A673 (cell line): ENCODE data around the gene SLC38A8. TPM values are rescaled to one million over a fixed set of nuclear protein-coding genes. Genes with fewer than 3 reads are reported as not detected.

Experiments
- BruUV-seq: library from RNA; stranded (reverse); fragments of 400-500 nt; replicated peaks from 2 replicates; lab custom pipeline; 2021; lab: Mats Ljungman, UMichigan
- CTCF ChIA-PET: fragments of 300-600 bp; sonication (Branson Sonifier 250); formaldehyde crosslinking; loops from one replicate; lab custom pipeline; 2022; ENCODE audit warnings: antibody characterized with exemption; lab: Charles Lee
- POLR2A ChIA-PET: fragments of 300-600 bp; sonication (Branson Sonifier 250); formaldehyde crosslinking; loops from one replicate; lab custom pipeline; 2022; ENCODE audit warnings: antibody characterized with exemption; ENCODE audit not compliant: low non-redundant PET; lab: Charles Lee
- DNase-seq: peaks from one replicate; pipeline ENCODE4 v3.0.0-alpha.2; 2015; ENCODE audit warnings: low spot score
- H3K27ac ChIP-seq: fragments of 200-600 bp; sonication (generic); 2 replicates; pipeline ENCODE4 v1.5.1; 2016; ENCODE audit warnings: mixed run types, low read depth, mild to moderate bottlenecking, mixed read lengths, antibody characterized with exemption, low read length; ENCODE audit not compliant: poor library complexity, severe bottlenecking
- H3K27me3 ChIP-seq: fragments of 200-600 bp; sonication (generic); replicated peaks from 2 replicates; pipeline ENCODE4 v1.6.1; 2017; ENCODE audit warnings: mixed run types, low read depth, mild to moderate bottlenecking, mixed read lengths, antibody characterized with exemption, low read length; ENCODE audit not compliant: insufficient read depth, poor library complexity
- H3K36me3 ChIP-seq: fragments of 200-600 bp; sonication (generic); 2 replicates; pipeline ENCODE4 v1.6.1; 2016; ENCODE audit warnings: mixed run types, mild to moderate bottlenecking, mixed read lengths, antibody characterized with exemption, low read length; ENCODE audit not compliant: insufficient read depth, poor library complexity, severe bottlenecking
- H3K4me1 ChIP-seq: fragments of 200-600 bp; sonication (generic); 2 replicates; pipeline ENCODE4 v1.6.1; 2017; ENCODE audit warnings: mixed run types, mild to moderate bottlenecking, mixed read lengths, antibody characterized with exemption, low read length; ENCODE audit not compliant: insufficient read depth, poor library complexity, severe bottlenecking
- H3K4me3 ChIP-seq: fragments of 200-600 bp; sonication (generic); 2 replicates; pipeline ENCODE4 v1.5.1; 2016; ENCODE audit warnings: low read depth, mixed run types, mild to moderate bottlenecking, mixed read lengths, low read length; ENCODE audit not compliant: poor library complexity, severe bottlenecking
- H3K9me3 ChIP-seq: fragments of 200-600 bp; sonication (generic); 2 replicates; pipeline ENCODE4 v1.6.1; 2016; ENCODE audit warnings: mixed run types, low read depth, mild to moderate bottlenecking, mixed read lengths, antibody characterized with exemption, low read length; ENCODE audit not compliant: poor library complexity, severe bottlenecking
- CTCF ChIP-seq: fragments of 300-800, 200-600 bp; sonication (generic); conservative IDR thresholded peaks from 2 replicates; pipeline ENCODE4 v1.5.1; 2017; ENCODE audit warnings: low read depth, mild to moderate bottlenecking, antibody characterized with exemption, low read length, moderate library complexity, mixed read lengths
- EZH2 ChIP-seq: fragments of 200-600 bp; sonication (generic); IDR thresholded peaks from 2 replicates; pipeline ENCODE4 v1.6.1; 2017; ENCODE audit warnings: borderline replicate concordance, low read depth, mild to moderate bottlenecking, mixed read lengths, antibody characterized with exemption, low read length; ENCODE audit not compliant: poor library complexity, severe bottlenecking
- intact Hi-C: fragments of 100-400 bp; cut with micrococcal nuclease; formaldehyde crosslinking; loops from one replicate; pipeline ENCODE4 v1.10.0; 2022; ENCODE audit not compliant: unreplicated experiment
- total RNA-seq: library from RNA; stranded (reverse); gene quantifications from 2 replicates; pipeline ENCODE4 v1.2.3, GENCODE V29; 2021

SLC38A8 gene
- total RNA-seq, 1 experiment from 2014 or later = not detected

GRCh38 chr16:84016477-84016876 lies 26.1 kb downstream of the SLC38A8 start:
- Histone ChIP-seq H3K27me3 (no peaks in the 10 kb centered on the region), H3K27ac (no peak overlapping the region), H3K9me3 (peaks cover 3% of the 10 kb centered on the region), H3K4me3 (no peak overlapping the region), H3K36me3 (no peaks in the 10 kb centered on the region), H3K4me1 (no peaks in the 10 kb centered on the region)
- TF ChIP-seq EZH2 (no peak), CTCF (no peak)
- DNase-seq = no peak
- intact Hi-C loops = no loop called here
- ChIA-PET POLR2A (no interaction called here), CTCF (no interaction called here)
- no TSS peak for BruUV-seq

GRCh38 chr16:84015399-84015798 lies 27.2 kb downstream of the SLC38A8 start:
- ChIA-PET POLR2A (no interaction called here), CTCF (no interaction called here)
- Histone ChIP-seq H3K4me3 (no peak overlapping the region), H3K36me3 (no peaks in the 10 kb centered on the region), H3K4me1 (no peaks in the 10 kb centered on the region), H3K27me3 (no peaks in the 10 kb centered on the region), H3K27ac (no peak overlapping the region), H3K9me3 (no peaks in the 10 kb centered on the region)
- BruUV-seq = no TSS peak
- TF ChIP-seq EZH2 (no peak), CTCF (no peak)
- intact Hi-C loops = no loop called here
- DNase-seq = no peak

- POLR2A ChIA-PET = no interaction called here
Observed at GRCh38 chr16:84014570-84015327, 27.8 kb downstream of the SLC38A8 start.

More at GRCh38 chr16:84014570-84015327, 27.8 kb downstream of the SLC38A8 start:
- CTCF ChIA-PET = no interaction called here
- Histone ChIP-seq H3K4me3 (no peak overlapping the region), H3K4me1 (no peaks in the 10 kb centered on the region), H3K36me3 (no peaks in the 10 kb centered on the region), H3K27ac (no peak overlapping the region), H3K9me3 (no peaks in the 10 kb centered on the region), H3K27me3 (no peaks in the 10 kb centered on the region)
- no peak for TF ChIP-seq CTCF
- no peak for TF ChIP-seq EZH2
- intact Hi-C loops = no loop called here
- no TSS peak for BruUV-seq
- no peak for DNase-seq
